ENCODE results near the gene TMEM238. TPM values are rescaled to one million over a fixed set of nuclear protein-coding genes. Genes with fewer than 3 reads are reported as not detected.

Gene TMEM238
- total RNA-seq, 6 experiments from 2014 or later, result 0.26 to 2.4 (median 0.64) TPM

DNA sequence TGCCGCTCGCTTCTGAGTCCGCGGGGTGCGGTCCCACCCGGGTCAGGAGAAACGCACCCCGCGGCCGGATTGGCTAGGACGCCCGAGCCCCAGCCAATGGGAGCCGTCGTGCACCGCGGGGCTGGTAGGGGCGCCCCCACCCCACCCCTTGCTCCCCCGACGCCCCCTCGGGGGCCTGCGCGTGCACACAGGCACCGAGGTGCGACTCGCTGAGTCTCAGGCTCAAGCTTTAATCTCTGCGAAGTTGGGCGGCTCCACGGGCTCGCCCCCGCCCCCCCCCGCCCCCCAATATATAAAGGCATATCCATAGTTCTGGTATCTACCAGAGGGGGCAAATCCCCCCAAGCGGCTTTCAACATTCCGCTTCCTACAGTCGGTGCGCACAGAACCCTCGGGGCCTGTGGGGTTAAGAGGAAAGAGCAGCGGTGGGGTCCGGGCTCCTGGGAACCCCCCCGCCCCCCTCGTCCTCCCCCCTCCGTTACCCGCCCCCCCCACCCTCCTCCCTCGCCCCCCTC is 29.3 kb downstream of the TMEM238 start, which contains the start of gene COX6B2:
Gene COX6B2 (minus strand): TSS at position 22 of the 515 bp plus-strand sequence. CDS start 198 bp downstream, outside the sequence.
- no peaks in the 10 kb centered on the region for H3K9me3 Mint-ChIP-seq
- DNase-seq, result no peak
- H3K27ac Mint-ChIP-seq, result no peak within 1 kb of the TSS
- peak within 1 kb of the TSS; percentile 55 for H3K4me3 Mint-ChIP-seq
- peaks cover 18% of the 10 kb centered on the region for H3K27me3 Mint-ChIP-seq (ENCODE audit: insufficient read depth)
- H3K4me1 Mint-ChIP-seq (ENCODE audit: low read depth), result no peaks in the 10 kb centered on the region
- no peaks in the 10 kb centered on the region for H3K36me3 Mint-ChIP-seq (ENCODE audit: low read depth)
- TF ChIP-seq, protein P1, sequence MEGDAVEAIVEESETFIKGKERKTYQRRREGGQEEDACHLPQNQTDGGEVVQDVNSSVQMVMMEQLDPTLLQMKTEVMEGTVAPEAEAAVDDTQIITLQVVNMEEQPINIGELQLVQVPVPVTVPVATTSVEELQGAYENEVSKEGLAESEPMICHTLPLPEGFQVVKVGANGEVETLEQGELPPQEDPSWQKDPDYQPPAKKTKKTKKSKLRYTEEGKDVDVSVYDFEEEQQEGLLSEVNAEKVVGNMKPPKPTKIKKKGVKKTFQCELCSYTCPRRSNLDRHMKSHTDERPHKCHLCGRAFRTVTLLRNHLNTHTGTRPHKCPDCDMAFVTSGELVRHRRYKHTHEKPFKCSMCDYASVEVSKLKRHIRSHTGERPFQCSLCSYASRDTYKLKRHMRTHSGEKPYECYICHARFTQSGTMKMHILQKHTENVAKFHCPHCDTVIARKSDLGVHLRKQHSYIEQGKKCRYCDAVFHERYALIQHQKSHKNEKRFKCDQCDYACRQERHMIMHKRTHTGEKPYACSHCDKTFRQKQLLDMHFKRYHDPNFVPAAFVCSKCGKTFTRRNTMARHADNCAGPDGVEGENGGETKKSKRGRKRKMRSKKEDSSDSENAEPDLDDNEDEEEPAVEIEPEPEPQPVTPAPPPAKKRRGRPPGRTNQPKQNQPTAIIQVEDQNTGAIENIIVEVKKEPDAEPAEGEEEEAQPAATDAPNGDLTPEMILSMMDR (IDR thresholded peaks at IDR 0.05), result no peak

DNA sequence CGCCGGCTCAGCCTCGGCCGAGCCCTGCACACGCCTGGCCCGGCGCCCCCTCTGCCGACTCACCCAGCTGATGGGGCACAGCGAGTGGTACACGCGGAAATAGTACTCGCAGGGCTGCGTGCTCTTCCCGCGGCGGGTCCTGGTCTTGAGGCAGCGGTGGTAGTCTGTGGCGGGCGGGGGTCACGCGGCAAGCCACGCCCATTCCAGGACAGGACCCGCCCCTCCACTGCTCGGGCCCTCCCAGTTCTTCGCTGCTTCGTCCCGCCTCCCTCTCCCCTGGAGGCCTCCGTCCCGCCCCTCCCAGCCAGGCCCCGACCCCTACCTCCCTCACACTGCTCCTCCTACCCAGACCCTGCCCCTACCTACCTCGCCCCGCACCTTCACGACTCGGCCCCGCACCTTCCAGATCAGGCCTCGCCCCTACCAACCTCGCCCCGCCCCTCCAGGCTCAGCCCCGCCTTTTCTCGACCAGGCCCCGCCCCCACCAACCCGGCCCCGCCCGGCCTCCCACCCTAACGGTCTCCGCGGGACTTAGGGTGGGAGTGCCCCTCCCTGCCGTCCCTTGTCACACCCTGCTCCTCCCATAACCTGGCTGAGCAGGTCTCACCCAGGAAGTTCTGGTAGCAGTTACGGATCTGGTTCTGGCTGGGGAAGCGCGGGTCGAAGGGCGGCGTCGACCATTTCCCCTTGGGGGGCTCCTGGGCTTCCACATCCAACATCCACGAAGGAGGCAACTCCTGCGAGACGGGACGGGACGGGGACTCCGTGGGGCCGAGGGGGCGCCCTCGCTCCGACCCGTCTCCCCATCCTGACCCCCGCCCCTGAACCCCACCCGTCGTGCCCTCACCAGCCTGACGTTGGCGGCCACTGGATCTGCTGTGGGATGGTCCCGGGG is 30.0 kb downstream of the TMEM238 start:
- H3K27ac Mint-ChIP-seq, result no peak overlapping the region
- no peaks in the 10 kb centered on the region for H3K36me3 Mint-ChIP-seq (ENCODE audit: low read depth)
- no peak for DNase-seq
- peak overlapping the region; percentile 55 for H3K4me3 Mint-ChIP-seq
- no peaks in the 10 kb centered on the region for H3K9me3 Mint-ChIP-seq
- no peaks in the 10 kb centered on the region for H3K4me1 Mint-ChIP-seq (ENCODE audit: low read depth)
- peaks cover 18% of the 10 kb centered on the region for H3K27me3 Mint-ChIP-seq (ENCODE audit: insufficient read depth)
- TF ChIP-seq, protein P1 (IDR thresholded peaks at IDR 0.05), result no peak

DNA sequence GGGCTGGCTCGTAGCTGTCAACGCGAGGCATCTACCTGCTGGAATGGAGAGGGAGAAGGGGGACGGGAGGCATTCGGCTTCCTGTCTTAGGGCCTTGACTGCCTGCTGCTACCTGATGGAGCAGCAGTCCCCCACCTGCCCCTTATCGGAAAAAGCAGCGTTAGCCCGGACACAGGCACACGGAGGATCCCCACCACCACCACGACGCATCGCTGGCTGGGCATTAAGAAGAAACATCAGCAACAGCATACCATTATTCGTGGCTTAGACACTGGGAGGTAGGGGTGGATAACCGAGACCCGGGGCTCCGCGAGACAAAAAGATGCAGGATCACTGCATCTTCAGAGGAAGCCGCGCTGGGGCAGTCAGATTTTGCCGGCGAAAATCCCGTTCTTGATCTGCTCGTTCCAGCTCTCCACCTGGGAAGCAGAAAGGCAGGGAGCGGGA is 30.7 kb downstream of the TMEM238 start:
- TF ChIP-seq, protein P1 (IDR thresholded peaks at IDR 0.05), result no peak
- no peaks in the 10 kb centered on the region for H3K36me3 Mint-ChIP-seq (ENCODE audit: low read depth)
- no peaks in the 10 kb centered on the region for H3K4me1 Mint-ChIP-seq (ENCODE audit: low read depth)
- no peak overlapping the region for H3K27ac Mint-ChIP-seq
- H3K27me3 Mint-ChIP-seq (ENCODE audit: insufficient read depth), result peaks cover 18% of the 10 kb centered on the region
- no peaks in the 10 kb centered on the region for H3K9me3 Mint-ChIP-seq
- DNase-seq, result no peak
- peak overlapping the region; percentile 55 for H3K4me3 Mint-ChIP-seq

DNA sequence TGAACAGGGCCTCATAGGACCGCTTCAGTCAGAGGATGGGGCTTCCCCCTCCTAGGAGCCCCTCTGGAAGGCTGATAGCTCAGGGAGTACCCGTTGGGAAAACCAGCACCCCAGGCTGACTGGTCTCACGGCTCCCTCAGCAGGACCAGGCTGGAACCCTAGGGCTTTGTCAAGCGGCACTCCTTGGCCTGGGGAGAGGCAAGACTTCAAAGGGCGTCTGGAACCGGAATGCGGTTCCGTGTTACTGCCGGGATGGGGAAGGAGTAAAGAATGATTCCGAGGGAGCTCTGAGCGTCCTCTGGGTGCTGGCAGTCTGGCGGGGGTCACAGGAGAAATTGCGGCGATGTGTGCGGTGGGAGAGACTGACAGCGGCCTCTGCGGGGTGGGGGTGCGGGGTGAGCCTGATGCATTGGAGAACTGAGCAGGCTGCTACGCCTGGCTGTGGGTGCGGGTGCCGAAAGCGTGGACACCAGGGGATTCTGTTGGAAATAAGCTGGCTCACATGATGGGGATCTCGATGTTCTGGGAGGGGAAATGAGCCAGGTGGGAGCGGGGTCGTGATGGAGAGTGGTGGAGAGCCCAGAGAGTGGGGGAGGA is 31.4 kb downstream of the TMEM238 start:
- no peaks in the 10 kb centered on the region for H3K36me3 Mint-ChIP-seq (ENCODE audit: low read depth)
- no peaks in the 10 kb centered on the region for H3K4me1 Mint-ChIP-seq (ENCODE audit: low read depth)
- H3K4me3 Mint-ChIP-seq, result no peak overlapping the region
- no peaks in the 10 kb centered on the region for H3K9me3 Mint-ChIP-seq
- DNase-seq, result no peak
- no peak overlapping the region for H3K27ac Mint-ChIP-seq
- H3K27me3 Mint-ChIP-seq (ENCODE audit: insufficient read depth), result peaks cover 17% of the 10 kb centered on the region
- TF ChIP-seq, protein P1 (IDR thresholded peaks at IDR 0.05), result no peak

DNA sequence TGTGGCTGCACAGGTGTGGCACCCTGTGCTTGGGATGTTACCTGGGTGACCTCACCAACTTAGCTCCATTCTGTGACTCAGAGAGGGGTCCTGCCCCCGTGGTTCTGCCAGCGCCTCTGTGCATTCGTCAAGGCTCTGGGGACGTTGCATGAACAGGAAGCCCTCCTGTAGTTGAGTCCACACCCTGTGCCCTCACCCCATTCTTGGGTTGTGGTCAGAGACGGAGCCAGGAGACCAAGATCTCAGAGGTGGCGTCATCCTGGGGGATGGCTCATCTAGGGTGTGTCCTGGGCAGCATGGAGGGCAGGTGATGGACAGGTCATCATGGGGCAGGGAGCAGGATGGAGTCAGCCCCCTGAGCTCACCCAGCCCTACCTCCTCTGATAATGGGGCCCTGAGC is 32.1 kb downstream of the TMEM238 start:
- Mint-ChIP-seq H3K27me3 (ENCODE audit: insufficient read depth) (peaks cover 16% of the 10 kb centered on the region), H3K9me3 (no peaks in the 10 kb centered on the region), H3K4me3 (no peak overlapping the region), H3K27ac (no peak overlapping the region), H3K36me3 (ENCODE audit: low read depth) (no peaks in the 10 kb centered on the region), H3K4me1 (ENCODE audit: low read depth) (no peaks in the 10 kb centered on the region)
- TF ChIP-seq, protein P1 (IDR thresholded peaks at IDR 0.05), result no peak
- no peak for DNase-seq

Measured in HFFc6 (cell line).